ENCODE data around the gene TRMT11.
A peak's percentile ranks its signal among the peaks of the same experiment; 100 is the strongest.
"Not testable (repeated sequence)": the region's sequence is repeated elsewhere in the genome, so short reads cannot be mapped to it uniquely, and the experiment has no call there.

The TRMT11 gene

DNA sequence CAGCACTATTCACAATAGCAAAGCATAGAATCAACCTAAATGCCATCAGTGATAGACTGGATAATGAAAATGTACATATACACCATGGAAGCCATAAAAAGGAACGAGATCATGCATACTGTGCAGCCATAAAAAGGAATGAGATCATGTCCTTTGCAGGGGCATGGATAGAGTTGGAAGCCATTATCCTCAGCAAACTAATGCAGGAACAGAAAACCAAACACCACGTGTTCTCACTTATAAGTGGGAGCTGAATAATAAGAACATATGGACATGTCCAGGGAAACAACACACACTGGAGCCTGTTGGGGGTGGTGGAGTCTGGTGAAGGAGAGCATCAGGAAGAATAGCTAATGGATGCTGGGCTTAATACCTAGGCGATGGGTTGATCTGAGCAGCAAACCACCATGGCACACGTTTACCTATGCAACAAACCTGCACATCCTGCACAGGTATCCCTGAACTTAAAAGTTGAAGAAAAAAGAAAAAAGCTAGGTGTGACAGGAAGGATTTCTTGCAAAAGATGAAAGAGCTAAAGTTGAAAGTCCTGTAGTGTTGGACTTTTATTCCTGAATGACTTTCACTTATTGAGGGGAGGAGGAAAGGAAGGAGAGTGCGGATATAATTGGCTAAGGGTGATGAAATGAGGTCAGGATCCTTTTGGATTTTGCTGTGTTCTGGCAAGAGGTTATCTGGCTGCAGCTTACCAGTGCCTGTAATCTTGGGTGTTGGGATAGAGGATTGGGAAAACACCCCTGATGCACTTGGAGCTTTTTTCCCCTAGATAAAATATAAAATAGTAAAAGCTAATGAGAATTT, 8.5 kb downstream of the TRMT11 start:
- no peak for DNase-seq

DNA sequence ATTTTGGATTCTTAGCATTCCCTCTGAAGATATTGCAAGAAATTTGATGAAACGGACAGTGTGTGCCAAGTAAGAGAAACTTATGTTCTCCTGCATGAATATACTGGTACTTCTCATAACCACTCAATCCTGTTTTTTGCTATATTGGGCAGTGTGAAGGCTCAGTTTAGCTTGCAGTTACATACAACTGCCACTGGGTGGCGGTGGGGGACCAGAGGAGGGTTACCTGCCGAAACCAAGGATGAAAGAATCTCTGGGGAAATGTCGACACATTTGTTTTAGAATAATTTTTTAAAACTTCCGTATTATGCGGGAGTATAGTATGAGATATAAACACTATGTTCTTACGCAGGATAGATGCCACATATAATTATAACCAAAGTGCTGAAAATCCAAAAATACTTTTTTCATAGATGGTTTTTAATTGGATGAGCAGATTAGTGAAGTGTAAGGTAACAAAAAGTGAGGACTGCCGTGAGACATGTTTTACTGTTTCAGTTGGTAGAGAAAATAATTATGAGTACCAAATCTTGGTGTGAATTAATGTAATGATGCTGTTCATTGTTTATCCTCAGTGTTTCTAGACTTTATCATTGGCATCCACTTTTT, 9.7 kb downstream of the TRMT11 start:
- DNase-seq = peak; percentile 29

DNA sequence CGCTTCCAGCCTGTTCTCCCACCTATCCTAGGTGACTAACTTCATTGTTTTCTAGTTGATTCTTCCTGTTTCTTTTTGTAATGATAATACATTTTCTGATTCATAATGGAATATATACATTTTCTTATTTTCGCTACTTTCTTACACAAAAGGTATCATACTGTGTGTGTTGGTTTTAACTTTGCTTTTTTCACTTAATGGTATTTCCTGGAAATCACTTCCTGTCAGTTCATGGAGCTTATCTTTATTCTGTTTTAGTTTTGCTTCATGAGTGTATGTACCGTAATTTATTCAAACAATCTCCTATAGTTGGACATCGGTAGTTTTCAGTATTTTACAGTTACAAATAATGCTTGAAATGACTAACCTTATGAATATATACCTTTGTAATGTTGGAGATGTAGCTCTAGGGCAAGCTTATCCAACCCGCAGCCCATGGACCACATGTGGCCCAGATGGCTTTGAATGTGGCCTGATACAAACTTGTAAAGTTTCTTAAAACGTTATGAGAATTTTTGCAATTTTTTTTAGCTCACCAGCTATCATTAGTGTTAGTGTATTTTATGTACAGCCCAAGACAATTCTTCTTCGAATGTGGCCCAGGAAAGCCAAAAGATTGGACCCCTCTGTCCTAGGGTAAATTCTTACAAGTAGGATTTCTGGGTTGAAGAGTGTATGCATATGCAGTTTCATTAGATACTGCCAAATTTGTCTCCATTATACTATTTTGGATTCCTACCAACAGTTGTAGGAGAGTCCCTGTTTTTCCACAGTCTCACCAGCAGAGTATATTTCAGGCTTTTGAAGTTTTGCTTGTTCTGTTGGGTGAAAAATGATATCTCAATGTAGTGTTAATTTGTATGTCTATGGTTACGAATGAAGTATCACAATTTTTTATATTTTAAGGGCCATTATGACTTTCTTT, 16.7 kb downstream of the TRMT11 start:
- DNase-seq = no peak

DNA sequence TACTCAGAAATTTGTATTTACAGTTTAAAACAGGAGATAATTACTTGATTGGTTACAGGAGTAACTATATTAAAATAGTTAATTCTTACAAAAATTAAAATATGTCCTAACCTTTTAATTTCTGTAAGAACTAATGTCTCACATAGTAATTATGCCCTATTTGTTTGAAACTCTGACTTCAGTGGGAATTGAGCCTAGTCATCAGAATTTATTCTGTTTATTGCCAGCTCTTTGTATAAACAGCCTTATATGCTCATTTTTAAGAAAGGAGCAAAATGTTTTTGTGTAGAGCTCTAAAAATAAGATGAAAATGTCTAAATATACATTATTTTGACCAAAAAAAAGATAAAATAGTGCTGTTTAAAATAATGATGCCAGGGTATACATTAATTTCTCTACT, 21.5 kb downstream of the TRMT11 start:
- DNase-seq = no peak

DNA sequence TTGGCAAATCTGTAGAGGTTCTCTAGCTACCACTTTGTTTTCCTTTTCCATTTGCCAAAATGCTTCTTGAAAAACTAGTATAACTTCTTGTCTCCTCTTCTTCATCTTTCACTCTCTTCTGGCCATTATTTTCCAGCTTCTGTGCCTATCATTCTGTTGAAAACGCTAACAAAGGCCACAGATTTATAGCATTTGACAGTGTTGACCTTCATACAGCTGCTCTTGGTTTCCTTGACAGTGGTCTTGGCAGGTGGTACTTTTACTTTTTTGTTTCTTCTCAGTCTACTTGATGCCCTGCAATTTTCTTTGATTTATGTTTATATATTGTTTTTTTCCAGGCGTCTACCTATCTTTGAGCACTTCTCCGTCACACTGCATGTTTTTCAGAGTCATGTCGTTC, 23.7 kb downstream of the TRMT11 start:
- no peak for DNase-seq

DNA sequence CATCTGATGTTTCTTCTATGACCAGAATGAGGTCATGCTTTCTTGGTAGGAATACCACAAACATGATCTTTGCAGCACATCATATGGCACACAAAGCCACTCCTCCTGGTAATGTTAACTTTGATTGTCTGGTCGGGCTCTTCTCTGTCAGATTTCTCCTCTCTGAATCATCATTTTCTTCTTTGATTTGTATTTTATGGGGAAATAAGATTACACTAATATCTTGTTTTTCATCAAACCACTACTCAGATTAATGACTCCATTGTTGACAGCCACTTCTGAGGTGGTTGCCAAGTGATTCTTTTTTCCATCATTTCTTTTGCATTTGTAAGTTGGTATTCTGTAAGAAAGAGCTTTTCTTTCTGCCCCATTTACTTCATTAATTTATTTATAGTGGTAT, 29.5 kb downstream of the TRMT11 start:
- no peak for DNase-seq

DNA sequence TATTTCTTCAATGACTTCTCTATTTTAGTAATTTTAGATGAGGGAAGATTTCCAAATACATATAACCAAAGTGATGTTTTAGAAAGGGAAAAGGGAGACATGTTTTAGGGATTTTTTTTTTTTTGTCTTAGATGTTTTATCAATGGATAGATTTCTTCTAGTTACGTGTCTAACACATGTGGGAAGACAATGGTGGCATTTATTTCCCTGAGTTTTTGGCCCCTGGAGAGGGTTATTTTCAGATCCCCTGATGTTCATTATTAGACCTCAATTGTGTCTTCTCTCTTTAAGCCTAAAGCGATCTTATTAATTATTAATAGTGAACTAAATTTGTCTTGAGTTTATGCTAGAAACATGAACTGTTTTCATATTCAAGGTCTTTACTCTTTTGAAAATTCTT, 30.3 kb downstream of the TRMT11 start:
- no peak for DNase-seq

DNA sequence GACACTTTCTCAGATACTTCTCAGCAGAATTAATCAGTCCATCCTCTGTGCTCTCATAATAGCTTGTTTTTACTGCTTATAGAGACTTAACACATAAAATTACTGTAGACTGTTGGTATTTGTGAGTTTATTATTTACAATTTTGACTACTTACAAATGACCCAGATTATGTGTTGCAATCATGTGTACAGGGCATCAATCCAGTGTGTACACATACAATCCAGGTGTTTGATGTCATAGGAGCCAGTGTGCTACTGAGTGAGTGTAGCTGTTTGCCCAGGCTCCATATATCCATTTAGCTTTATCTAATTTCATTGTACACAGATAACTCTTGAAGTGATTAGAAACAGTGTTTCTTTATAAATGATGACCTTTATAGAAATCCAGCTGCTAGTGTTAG, 31.3 kb downstream of the TRMT11 start:
- no peak for DNase-seq

DNA sequence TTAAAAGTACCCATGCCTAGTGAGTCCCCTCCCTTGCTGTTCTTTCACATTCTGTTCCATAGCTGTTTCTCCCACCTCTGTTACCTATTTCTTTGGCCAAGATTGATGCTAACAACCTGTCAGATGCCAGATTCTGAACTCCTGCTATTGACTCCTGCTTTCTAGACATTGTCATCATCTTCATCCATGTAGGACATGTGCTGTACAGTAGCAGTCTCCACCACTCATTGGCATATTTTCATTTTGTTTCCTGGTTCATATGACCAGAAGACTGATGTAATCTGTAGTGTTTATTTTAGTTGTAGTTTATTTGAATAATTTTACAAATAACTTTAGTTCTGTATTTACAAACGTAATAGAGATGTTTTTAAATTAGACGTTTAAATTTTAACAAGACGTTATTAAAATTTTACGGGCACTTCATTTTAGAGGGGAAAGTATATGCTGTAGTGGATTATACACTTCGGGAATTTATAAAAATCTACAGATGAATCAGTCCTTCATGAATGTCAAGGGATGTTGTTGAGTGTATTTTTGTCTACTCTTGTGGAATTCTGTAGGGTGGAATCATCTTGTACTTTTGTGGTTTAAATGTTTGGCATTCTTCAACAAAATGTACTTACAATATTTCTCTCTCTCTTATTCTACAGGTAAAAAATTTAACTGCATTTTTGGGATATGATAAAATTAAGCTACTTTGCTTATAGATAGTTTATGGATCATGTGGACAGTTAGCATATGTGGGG, 34.1 kb downstream of the TRMT11 start:
- DNase-seq = no peak

DNA sequence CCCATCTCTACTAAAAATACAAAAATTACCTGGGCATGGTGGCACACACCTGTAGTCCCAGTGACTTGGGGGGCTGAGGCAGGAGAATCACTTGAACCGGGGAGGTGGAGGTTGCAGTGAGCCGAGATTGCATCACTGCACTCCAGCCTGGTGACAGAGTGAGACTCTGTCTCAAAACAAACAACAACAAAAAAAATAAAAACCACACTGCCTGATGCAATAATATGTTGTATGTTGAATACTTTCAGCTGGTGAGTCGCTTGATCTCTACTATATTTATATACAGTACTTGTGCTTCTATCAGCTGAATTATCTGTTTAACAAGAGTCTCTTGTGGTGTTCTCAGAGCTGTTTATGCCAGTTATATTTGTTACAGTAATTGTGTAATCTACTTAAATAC, 37.1 kb downstream of the TRMT11 start:
- not testable (repeated sequence) for DNase-seq

DNA sequence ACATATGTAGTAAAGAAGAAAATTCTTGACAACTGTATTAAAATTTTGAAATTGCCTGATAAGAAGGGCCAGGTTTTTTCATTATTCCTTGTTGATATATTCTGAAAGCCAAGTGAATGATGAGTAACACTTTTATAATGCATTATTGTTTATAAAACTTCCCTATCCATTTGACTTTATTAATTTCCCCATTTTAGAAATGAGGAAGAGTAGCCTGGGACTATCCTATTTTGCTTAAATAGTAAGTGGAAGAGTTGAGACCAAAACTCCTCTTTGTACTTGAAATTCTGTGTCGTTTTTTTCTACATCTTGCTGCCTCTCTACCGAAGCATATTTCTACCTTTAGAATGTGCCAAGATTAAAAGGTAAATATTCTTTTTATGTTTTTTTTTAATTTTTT, 39.7 kb downstream of the TRMT11 start:
- no peak for DNase-seq

DNA sequence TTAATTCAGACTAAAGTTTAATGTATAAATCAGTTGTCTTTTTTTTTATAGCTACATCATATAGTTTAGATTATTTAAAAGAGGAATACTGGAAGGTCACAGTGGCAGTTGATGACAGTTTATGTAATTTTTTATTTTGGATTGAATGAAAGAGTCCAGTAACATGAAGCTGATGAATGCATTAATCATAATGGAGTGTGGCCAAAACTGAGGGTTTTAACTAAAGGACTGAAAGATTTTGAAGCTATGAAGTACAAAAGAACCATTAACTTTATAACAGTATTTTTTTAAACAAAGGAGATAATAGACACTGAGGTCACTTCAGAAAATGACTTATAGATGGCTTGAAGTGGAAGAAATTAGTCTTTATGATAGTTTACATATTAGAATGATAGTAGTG, 41.3 kb downstream of the TRMT11 start:
- no peak for DNase-seq

DNA sequence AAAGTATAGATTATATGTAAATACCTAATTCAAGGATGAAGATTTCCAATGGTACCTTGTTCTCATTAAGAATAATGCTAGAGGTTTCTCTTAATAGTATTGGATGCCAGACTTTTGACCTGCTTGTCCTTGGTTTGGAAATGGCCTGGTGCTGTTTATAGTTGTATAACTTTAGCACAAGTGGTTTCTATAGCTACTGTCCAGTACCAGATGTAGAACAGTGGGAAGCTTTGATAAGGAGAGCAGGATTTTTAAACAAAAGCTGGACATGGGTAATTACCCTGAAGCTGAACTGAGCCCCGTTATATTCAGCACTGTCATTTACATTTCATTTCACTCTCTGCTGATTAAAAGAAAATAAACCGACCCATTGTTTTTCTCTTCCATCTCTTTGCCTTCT, 43.7 kb downstream of the TRMT11 start:
- no peak for DNase-seq

DNA sequence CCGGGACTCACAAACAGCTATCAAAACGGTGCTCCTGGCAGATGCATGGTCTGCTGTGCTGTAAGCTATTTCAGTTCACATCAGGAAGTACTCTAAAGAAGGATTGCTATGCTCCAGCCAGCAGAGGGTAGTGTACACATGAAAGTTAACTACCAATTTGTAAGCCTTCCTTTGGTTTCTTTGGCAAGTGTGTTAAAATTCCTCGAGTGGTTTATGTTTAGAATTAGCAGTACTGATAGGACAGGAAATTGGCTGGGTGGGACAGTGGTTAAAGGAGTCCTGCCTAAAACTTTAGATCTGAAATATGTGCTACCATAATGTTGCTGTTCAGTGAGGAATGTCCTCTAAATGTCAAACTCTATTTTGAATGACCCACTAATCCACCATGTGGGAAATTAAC, 47.4 kb downstream of the TRMT11 start:
- no peak for DNase-seq

DNA sequence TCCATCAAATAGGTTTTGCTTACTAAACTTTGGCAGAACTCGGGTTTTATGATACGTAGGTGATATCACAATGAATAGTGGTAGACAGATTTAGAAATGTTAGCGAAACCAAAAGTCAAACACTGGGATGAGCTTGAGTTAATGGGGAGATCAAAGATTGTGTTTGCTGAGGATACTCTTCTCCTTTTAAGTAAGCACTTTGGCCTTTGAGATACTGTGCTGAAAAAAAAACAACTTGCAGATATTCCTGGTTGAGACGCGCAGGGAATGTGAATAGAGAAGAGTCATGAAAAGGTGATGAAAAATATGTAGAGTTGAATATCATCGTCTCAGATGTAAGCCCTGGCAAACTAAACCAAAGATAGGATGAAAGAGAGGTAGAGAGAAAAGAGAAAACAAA, 48.3 kb downstream of the TRMT11 start:
- no peak for DNase-seq

DNA sequence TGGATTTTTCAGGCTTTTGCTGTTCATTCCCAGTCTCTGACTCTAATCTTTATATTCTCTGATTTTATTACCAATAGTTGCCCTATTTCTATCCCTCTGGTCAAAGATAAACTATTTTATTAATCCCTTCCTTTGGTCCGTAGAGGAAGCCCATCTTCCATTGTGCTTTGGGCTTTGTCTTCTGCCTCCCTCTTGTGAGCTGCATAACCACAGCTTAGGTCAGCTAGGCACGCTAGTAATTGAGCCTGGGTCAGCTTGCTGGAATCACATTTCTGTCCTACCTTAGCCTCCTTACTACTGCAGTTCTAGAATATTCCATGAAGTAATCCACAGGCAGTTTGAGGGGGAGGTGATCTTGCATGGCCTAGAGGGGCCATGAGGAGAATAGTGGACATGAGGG, 49.4 kb downstream of the TRMT11 start:
- no peak for DNase-seq

DNA sequence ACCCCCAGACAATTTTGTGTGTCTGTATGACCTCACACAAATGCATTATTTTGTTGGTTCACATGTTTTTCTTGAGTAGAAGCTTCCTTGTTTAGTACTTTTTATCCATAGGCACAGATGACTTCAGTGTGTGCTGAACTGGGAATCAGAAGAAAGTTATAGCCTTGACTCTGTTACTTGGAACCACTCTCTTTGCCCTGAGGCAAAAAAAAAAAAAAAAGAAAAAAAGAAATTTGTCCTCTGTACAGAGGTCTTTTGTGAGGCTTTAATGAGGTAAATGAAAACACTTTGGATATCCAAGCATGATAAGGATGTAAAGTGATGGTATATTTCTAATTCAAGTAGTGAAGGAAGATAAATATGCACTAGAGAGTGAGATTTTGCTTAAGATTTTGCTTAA, 51.9 kb downstream of the TRMT11 start:
- no peak for DNase-seq

DNA sequence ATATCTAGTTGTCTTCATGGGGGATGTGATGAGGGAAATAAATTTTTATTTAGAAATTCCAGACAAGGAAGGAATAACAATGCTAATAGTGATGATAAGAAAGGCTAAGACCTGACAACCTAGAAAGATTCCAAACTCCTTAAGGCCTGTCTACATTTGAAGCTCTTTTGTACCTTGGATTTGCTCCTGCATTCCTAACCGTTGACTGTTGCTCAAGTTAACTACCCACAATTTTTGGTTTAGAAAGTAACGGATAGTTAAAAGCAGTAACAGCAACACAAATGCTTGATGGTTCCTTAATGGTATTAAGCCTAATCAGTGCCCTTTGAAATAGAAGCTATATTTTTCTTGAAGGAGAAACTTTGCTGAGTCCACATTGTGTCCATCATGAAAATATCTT, 52.9 kb downstream of the TRMT11 start:
- DNase-seq = no peak

DNA sequence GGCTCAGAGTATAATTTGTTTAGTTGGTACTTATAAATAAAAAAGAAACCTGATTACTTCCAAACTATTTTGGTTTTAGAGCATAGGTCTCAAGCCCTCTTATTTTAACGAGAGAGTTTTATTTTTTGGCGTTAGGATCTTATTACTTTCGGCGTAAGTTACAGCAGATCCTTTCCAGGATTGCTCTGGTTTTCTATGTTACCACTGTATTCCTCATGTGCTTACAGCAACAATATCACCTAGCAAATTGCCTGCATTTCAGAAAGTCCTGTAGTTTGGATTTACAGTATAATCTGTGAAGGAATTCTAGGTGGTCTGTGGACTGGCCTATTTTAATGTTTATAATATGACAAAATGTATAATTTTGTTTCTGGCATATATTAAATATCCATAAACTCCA, 54.1 kb downstream of the TRMT11 start:
- DNase-seq = no peak

DNA sequence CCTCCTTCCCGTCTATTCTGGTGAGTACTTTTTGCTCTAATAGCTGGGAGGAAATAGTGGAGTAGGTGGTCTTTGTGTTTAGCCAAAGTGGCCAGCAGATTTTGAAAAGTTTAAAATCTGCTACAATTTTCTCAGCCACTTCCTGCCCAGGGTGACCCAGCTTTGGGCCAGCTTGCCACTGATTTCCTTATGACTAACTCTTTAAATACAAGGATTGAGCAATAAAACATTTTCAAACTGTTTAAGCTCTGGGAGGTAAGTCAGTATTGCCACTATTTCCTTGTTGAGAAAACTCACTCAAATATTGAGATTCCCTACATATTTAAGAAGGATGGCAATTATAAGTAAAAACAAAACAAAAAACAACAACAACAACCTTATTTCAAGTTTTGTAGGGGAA, 54.5 kb downstream of the TRMT11 start:
- no peak for DNase-seq

DNA sequence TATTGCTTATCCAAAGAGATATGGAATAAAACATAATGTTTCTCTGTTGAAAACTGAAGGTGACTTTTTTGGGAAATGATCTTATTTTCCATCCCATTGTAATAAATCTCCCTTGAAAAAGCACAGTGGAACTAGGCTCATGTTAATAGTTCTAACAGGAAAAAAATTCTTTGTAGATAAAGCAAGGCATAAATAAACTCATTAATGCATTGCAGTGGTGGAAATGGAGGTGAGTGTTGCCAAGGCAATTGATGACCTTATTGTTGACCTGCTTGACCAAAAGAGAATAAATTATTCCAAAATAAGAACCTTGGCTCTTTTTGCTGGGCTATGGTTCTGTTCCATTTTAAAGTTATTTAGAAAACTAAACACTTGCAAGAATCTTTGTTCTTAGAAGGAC, 55.2 kb downstream of the TRMT11 start:
- DNase-seq = no peak

DNA sequence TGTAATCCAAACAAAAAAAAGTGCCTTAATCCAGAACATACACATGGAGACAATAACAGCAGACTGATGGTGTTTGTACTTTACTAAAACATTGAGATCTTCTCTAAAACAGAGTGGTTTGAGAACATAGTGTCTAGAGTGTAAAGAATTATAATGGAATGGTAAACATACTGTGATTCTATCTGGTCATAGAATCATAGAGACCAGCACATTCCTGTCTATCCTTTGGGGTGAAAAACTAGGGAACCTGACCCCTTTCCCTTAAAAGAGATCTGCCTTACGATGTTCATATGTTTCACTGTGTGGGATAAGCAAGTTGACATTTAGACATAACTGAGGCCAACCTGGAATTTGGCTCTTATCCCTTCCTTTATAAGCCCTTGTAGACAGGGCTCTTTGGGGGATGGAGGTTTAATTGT, 55.7 kb downstream of the TRMT11 start:
- no peak for DNase-seq

DNA sequence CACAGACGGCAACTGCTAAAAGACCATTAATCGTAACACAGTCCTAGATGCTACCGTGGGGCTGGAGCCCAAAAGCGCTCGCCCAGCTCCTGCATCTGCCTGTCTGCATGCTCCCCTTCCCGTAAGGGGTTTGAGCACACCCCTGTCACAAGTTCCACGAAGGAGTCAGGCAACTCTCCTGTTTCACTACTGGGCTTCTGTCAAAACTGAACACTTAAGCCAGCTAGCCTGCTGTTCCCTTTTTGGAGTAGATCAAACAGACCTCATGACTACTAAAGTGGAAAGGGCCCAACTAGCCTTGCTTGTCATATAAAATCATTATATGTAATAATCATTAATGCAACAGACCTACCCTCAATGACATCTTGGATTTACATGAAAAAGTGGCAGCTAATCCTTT, 61.3 kb downstream of the TRMT11 start:
- no peak for DNase-seq
